CD14-positive monocyte (primary cell): ENCODE measurements around the gene PLCH1. TPM values are rescaled to one million over a fixed set of nuclear protein-coding genes. Genes with fewer than 3 reads are reported as not detected.

Source experiments
- DNase-seq, 3 donors: peaks; one replicate each; pipeline ENCODE4 v3.0.0-alpha.2; 2011 to 2022
- H2AFZ ChIP-seq: 2 replicates; pipeline ENCODE4 v1.6.0; 2012; ENCODE audit warnings: mild to moderate bottlenecking, low read depth, low read length, inconsistent platforms; ENCODE audit not compliant: insufficient read depth, poor library complexity, severe bottlenecking
- H3K27ac ChIP-seq, 2 donors: 1 replicate in 1 of 2; 2 replicates in 1 of 2; pipeline ENCODE4 v1.5.1; 2012 to 2013; ENCODE audit warnings: low read length in 2 of 2, control low read depth in 1 of 2, inconsistent platforms in 1 of 2, low read depth in 1 of 2, mild to moderate bottlenecking in 1 of 2
- H3K27me3 ChIP-seq, 2 donors: one replicate each; pipeline versions ENCODE4 v1.6.0 to v1.6.1; 2011 to 2013; ENCODE audit warnings: low read length in 2 of 2; ENCODE audit not compliant: control insufficient read depth in 2 of 2, insufficient read depth in 2 of 2
- H3K36me3 ChIP-seq, 2 donors: replicated peaks in 1 of 2; 1 replicate in 1 of 2; 2 replicates in 1 of 2; pipeline versions ENCODE4 v1.5.1 to v1.6.1; 2012 to 2013; ENCODE audit warnings: low read length in 2 of 2, control low read depth in 1 of 2, inconsistent platforms in 1 of 2, mild to moderate bottlenecking in 1 of 2; ENCODE audit not compliant: insufficient read depth in 2 of 2, control insufficient read depth in 1 of 2
- H3K4me1 ChIP-seq, 2 donors: 1 replicate in 1 of 2; 2 replicates in 1 of 2; pipeline versions ENCODE4 v1.5.1 to v1.6.1; 2012 to 2013; ENCODE audit warnings: low read length in 2 of 2, control low read depth in 1 of 2, inconsistent platforms in 1 of 2, mild to moderate bottlenecking in 1 of 2, moderate library complexity in 1 of 2; ENCODE audit not compliant: insufficient read depth in 2 of 2, control insufficient read depth in 1 of 2
- H3K4me2 ChIP-seq: replicated peaks from 2 replicates; pipeline ENCODE3; 2012; ENCODE audit warnings: low read length, moderate library complexity, mild to moderate bottlenecking; ENCODE audit not compliant: poor library complexity, severe bottlenecking; ENCODE audit errors: extremely low read depth
- H3K4me3 ChIP-seq, 3 experiments: fragments of 200-600 bp in 1 of 3; sonication (generic) in 1 of 3; replicated peaks in 1 of 3; 1 replicate in 2 of 3; 2 replicates in 1 of 3; pipeline ENCODE4 v1.5.1; 2011 to 2013; ENCODE audit warnings: low read length in 3 of 3, mild to moderate bottlenecking in 3 of 3, control low read depth in 2 of 3, low read depth in 2 of 3, inconsistent platforms in 1 of 3, moderate library complexity in 1 of 3
- H3K79me2 ChIP-seq: 2 replicates; pipeline ENCODE4 v1.6.0; 2012; ENCODE audit warnings: mild to moderate bottlenecking, control low read depth, inconsistent platforms, low read length, moderate library complexity; ENCODE audit not compliant: insufficient read depth
- H3K9ac ChIP-seq: 2 replicates; pipeline ENCODE4 v1.6.0; 2017; ENCODE audit warnings: low read length, mild to moderate bottlenecking; ENCODE audit not compliant: insufficient read depth, poor library complexity, severe bottlenecking
- H3K9me3 ChIP-seq, 2 donors: replicated peaks in 1 of 2; 1 replicate in 1 of 2; 2 replicates in 1 of 2; pipeline versions ENCODE4 v1.5.1 to v1.6.1; 2012 to 2013; ENCODE audit warnings: low read length in 2 of 2, control low read depth in 1 of 2; ENCODE audit not compliant: control insufficient read depth in 1 of 2, insufficient read depth in 1 of 2
- H4K20me1 ChIP-seq: 2 replicates; pipeline ENCODE4 v1.6.0; 2012; ENCODE audit warnings: mild to moderate bottlenecking, low read length, control low read depth, moderate library complexity; ENCODE audit not compliant: insufficient read depth
- H3K27ac Mint-ChIP-seq, 7 donors: one replicate each; pipeline ENCODE4 v1.8.0; 2020; ENCODE audit warnings: mild to moderate bottlenecking in 7 of 7, mixed read lengths in 7 of 7, moderate library complexity in 6 of 7, inconsistent platforms in 2 of 7
- H3K27me3 Mint-ChIP-seq, 3 donors: one replicate each; pipeline ENCODE4 v1.8.0; 2021 to 2022; ENCODE audit warnings: low read depth in 3 of 3, mild to moderate bottlenecking in 3 of 3, mixed read lengths in 3 of 3, moderate library complexity in 3 of 3, inconsistent platforms in 1 of 3
- H3K36me3 Mint-ChIP-seq, 2 donors: one replicate each; pipeline ENCODE4 v1.8.0; 2020; ENCODE audit warnings: mixed read lengths in 2 of 2, inconsistent platforms in 1 of 2, mild to moderate bottlenecking in 1 of 2
- H3K4me1 Mint-ChIP-seq: one replicate; pipeline ENCODE4 v1.8.0; 2020; ENCODE audit warnings: mild to moderate bottlenecking, mixed read lengths
- H3K4me3 Mint-ChIP-seq, 2 donors: one replicate each; pipeline ENCODE4 v1.8.0; 2020; ENCODE audit warnings: mild to moderate bottlenecking in 2 of 2, mixed read lengths in 2 of 2, moderate library complexity in 1 of 2
- H3K9me3 Mint-ChIP-seq, 7 donors: one replicate each; pipeline ENCODE4 v1.8.0; 2020 to 2022; ENCODE audit warnings: mixed read lengths in 7 of 7, mild to moderate bottlenecking in 6 of 7, moderate library complexity in 6 of 7, inconsistent platforms in 2 of 7
- CTCF ChIP-seq: fragments of 200-600 bp; IDR thresholded peaks from one replicate; pipeline ENCODE4 v1.8.0; 2022; ENCODE audit warnings: antibody characterized with exemption, mild to moderate bottlenecking
- WGBS: methylation state at CpG from one replicate; pipeline ENCODE4 v1.1.5; 2013; ENCODE audit warnings: missing lambda C conversion rate; ENCODE audit not compliant: insufficient coverage; 5-methylcytosine and 5-hydroxymethylcytosine counted together
- intact Hi-C, 2 donors: fragments of 100-400 bp; cut with micrococcal nuclease; formaldehyde crosslinking; loops; one replicate each; pipeline versions ENCODE4 v1.15.0 to v1.15.1; 2023
- polyA plus RNA-seq, 3 donors: library from polyadenylated mRNA; depleted of rRNA in 1 of 3; unstranded in 2 of 3; stranded (reverse) in 1 of 3; fragments of 300-500 nt in 2 of 3; fragments of >200 nt in 1 of 3; fragmentation: Illumina TruSeq in 2 of 3; gene quantifications; 1 replicate in 2 of 3; 2 replicates in 1 of 3; pipeline ENCODE4 v1.2.3, GENCODE V29; 2012 to 2021

PLCH1 gene
- polyA plus RNA-seq, 3 donors: not detected

- H3K4me3 ChIP-seq: no peak overlapping the region
- WGBS: 87% methylated on average over 2 of the region's 4 CpGs
- peaks cover 2 to 23% (median 10%) of the 10 kb centered on the region in 7 donors for H3K9me3 Mint-ChIP-seq
- H3K27me3 ChIP-seq: no peaks in the 10 kb centered on the region
- peaks cover 0 to 2% (median 0%) of the 10 kb centered on the region in 3 donors for H3K27me3 Mint-ChIP-seq
- no peaks in the 10 kb centered on the region for H3K4me1 Mint-ChIP-seq
- no peak for DNase-seq
- H2AFZ ChIP-seq: no peak overlapping the region
- H3K27ac Mint-ChIP-seq: no peak overlapping the region
- intact Hi-C loops: no loop called here
- H3K36me3 Mint-ChIP-seq: no peaks in the 10 kb centered on the region
- H4K20me1 ChIP-seq: no peaks in the 10 kb centered on the region
- H3K9ac ChIP-seq: no peak overlapping the region
- no peaks in the 10 kb centered on the region for H3K36me3 ChIP-seq
- H3K9me3 ChIP-seq: peaks cover 0 to 10% of the 10 kb centered on the region in 2 donors
- H3K4me2 ChIP-seq: no peak overlapping the region
- H3K4me1 ChIP-seq: no peaks in the 10 kb centered on the region
- TF ChIP-seq CTCF: no peak
- H3K27ac ChIP-seq: no peak overlapping the region
- no peaks in the 10 kb centered on the region for H3K79me2 ChIP-seq
- H3K4me3 Mint-ChIP-seq: no peak overlapping the region
Observed at GRCh38 chr3:155462672-155463071, 282.2 kb downstream of the PLCH1 start.

- peaks cover 0 to 8% (median 2%) of the 10 kb centered on the region in 7 donors for H3K9me3 Mint-ChIP-seq
- H3K9ac ChIP-seq: no peak overlapping the region
- no peaks in the 10 kb centered on the region for H3K27me3 Mint-ChIP-seq
- no peaks in the 10 kb centered on the region for H3K27me3 ChIP-seq
- H3K36me3 Mint-ChIP-seq: no peaks in the 10 kb centered on the region
- no peaks in the 10 kb centered on the region for H3K4me1 ChIP-seq
- H3K4me2 ChIP-seq: no peak overlapping the region
- no peaks in the 10 kb centered on the region for H4K20me1 ChIP-seq
- no peak overlapping the region for H3K27ac ChIP-seq
- H3K36me3 ChIP-seq: no peaks in the 10 kb centered on the region
- TF ChIP-seq CTCF: no peak
- peaks cover 0 to 5% of the 10 kb centered on the region in 2 donors for H3K9me3 ChIP-seq
- H3K4me3 Mint-ChIP-seq: no peak overlapping the region
- intact Hi-C loops: no loop called here
- no peaks in the 10 kb centered on the region for H3K79me2 ChIP-seq
- H3K4me3 ChIP-seq: no peak overlapping the region
- no peak overlapping the region for H3K27ac Mint-ChIP-seq
- WGBS: 77% methylated on average over 2 of the region's 4 CpGs
- no peak for DNase-seq
- no peaks in the 10 kb centered on the region for H3K4me1 Mint-ChIP-seq
- H2AFZ ChIP-seq: no peak overlapping the region
Observed at GRCh38 chr3:155457591-155457990, 287.3 kb downstream of the PLCH1 start.
